GM18519 (cell line): ENCODE results near the gene MRPS25.
"Not testable (repeated sequence)": the region's sequence is repeated elsewhere in the genome, so short reads cannot be mapped to it uniquely, and the experiment has no call there.

Source experiments
- ATAC-seq: cut with Tn5 transposase; IDR thresholded peaks from one replicate; pipeline ENCODE4 v1.9.1; 2021; ENCODE audit warnings: mild to moderate bottlenecking, moderate library complexity; ENCODE audit not compliant: unreplicated experiment, low FRiP score

The MRPS25 gene

DNA sequence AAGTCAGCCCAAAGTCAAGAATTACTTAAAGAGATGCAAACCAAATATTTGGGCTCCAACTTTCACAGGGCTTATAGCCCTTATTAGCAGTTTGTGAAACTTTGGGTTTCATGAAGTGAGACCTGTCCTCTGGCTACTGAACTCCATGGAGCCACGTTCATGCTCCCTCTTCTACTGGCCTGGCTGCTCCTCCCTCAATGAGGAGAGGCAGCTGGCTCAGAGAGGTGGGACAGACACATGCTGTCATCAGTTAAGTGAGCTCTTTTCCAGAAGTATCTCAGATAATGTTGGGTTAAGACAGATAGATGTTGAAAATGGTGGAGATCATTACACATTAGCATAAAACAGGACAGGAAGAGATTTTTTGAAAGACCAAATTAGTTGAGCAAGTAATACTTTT is 19.4 kb downstream of the MRPS25 start:
- ATAC-seq, result no peak

DNA sequence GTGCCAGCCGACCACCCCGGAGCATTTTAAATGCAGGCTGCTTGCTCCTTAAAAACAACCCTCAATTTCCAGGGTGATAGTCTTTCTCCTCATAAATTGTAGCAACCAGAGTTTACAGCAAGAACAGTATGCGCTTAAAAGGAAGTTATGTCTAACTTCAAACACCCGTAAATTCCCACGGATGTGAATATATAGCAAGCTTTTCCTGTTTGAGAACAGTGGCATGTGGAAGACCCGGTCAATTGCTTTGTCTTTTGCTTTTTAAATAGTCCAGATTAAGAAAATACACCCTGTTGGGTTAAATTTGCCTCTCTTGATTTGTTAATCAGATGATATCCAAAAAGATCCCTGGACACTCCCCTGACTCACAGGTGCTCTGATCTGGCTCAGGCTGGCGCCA is 20.8 kb downstream of the MRPS25 start:
- ATAC-seq, result no peak

DNA sequence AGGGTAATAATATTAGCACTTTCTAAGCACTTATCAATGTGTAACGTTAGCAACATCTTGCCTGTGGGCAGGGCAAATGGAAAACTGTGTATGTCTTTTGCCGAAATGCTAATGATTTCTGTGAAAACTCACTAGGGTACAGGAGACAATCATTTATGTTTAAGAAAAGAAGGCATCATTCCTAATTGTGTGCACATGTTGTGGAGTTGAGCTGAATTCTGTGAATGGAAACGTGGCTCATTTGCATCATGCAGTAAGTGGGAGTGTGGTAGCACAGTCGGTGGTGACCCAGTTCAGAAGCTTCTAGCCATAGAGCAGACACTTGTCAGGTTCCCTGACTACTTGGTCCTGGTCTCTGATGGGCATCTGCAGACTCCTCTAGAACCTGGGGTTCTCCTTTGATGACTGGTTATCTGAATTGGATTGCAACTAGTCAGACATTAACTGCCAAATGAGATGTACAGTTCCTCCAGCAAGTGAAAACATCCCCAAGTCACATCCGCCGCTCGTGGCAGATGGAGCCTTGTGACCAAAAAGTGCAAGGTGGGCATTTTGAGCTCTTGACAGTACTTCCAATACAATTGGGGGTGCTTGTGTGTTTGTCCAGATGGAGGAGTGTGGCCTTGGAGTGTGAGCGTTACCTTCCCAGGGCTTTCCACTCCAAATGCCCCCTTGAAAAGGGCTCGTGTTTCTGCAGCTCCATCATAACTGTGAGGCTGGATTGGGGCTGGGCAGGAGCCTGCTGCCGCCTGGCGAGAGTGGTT is 21.5 kb downstream of the MRPS25 start:
- ATAC-seq, result no peak

DNA sequence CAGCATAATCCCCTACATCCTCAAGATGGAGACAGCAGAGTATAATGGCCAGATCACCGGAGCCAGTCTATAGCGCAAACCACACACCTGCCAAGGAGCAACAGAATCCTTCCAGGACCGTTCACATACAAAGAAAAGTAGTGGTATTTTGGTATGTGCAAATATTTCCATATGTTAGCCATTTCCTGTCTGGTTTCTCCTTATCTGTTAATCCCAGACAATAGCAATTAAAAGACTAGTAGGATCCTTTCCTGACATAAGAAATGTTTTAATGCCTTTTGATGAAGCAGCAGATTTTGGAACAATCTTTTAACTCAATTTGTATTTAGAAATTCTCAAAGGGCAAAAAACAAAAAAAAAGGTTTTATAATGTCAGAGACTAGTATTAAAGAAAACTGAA is 22.2 kb downstream of the MRPS25 start:
- no peak for ATAC-seq

DNA sequence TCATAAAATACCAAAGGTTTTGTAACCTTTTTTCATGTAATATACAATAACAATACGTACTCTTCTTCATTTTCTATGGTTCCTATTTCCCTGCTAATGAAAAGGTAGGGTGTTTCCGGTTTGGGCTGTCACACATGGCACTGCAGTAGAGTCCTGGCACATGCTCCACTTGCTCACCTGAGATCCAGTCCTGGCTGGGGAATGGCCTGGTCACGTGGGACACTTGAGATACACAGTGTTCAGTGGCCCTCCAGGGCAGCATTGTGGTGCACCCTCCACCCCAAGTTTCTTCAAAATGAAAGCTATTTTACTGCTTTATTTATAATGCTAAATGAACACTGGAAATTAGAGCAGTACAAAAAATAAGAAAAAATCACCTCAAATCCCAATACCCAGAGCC is 23.2 kb downstream of the MRPS25 start:
- no peak for ATAC-seq

DNA sequence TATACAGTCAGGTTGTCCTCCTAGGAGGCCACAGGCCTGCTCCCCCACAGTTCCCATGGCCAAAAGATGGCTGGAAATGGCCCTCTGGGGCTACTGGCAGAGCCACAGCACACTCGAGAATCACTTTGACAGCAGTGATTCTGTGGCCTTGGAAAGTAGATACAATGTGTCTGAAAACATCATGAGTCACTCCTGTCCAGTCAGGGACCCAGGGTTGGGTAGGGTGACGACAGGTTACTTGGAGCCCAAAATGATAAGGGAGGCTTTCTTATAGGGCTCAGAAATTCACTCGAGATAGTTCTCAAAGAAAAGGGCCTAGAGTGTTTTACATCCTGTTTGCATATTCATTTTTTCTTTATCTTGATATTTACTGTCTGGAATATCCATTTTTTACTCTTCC is 24.3 kb downstream of the MRPS25 start:
- ATAC-seq, result no peak

DNA sequence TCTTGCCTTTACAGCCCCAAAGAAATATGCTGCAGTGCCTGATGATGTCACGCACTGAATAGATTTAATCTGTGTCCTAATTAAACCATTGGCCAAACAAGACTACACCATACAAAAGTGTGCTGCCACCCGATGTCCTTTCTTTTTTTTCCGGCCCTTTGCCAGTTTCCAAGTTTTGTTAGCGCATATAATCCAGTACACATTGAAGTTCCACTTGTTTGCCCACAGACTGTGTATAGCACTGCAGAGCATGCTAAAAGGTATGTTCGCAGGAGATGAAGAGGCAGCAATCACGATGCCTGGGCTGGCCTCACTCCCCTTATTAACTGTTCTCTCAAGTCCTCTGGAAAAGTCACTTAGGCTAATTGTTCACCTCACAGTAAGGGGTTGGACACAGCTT is 26.8 kb downstream of the MRPS25 start:
- ATAC-seq, result no peak

DNA sequence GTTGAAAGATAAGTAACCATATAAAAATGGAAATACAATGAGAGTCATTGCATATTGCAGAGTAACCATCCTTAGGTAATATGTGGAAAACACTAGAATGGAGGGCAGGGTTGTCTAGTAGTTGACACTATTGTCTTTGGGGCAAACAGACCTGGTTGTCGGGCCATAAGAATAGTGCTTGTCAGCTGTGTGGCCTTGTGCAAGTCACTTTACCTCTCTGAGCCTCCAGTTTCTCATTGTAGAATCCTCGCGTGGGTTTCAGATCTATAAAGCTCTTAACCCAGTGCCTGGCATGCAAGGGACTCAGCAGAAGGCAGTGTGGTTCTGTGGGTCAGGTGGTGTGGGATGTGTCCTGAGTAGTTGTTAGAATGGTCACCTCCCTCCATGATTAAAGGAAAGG is 32.0 kb downstream of the MRPS25 start:
- no peak for ATAC-seq

DNA sequence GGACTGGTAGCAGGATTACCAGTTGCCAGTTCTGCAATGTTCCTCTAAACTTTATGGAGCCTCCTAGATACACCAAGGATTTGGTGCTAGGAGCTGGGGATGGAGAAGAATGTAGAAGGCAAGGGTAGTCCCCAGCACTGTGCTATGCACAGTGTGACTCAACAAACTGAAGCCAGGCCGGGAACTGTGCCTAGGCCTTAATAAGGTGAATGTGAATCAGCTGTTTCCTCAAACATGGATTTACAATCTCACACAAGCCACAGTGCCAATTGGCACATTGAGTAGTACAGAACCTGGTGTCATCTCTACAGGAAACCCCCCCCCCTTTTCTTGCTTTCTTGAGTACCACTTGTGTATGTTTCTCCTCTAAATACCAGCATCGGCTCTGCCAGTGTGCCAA is 32.5 kb downstream of the MRPS25 start:
- ATAC-seq, result no peak

DNA sequence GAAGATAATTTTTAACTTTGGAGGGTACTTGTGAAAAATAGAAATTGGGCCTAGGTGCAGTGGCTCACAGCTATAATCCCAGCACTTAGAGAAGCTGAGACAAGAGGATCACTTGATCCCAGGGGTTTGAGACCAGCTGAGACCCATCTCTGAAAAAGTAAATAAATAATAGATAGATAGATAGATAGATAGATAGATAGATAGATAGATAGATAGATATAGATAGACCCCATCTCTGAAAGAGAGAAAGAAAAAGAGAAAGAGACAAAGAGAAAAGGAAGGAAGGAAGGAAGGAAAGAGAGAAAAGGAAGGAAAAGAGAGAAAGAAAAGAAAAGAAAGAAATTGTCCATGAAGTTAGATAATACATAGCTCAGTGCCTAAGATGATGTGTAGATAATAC is 35.5 kb downstream of the MRPS25 start:
- ATAC-seq, result no peak

DNA sequence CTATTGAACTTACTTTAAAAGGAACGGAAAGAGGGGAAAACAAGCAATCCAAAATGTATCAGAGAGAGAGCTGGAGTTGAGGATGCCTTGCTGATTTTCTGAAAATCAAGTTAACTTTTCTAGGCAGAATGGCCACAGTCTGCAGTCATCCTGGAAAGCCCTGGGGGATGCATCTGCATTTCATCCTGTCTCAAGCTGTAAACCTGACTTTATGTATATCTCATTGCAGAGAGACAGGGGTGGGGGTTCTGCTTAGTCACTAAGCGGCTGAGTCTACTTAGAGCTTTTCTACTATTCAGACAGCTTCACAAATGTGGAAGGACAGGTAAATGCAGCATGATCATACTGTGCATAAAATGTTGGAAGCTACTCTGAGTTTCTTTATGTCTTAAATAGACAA is 41.4 kb downstream of the MRPS25 start:
- no peak for ATAC-seq

DNA sequence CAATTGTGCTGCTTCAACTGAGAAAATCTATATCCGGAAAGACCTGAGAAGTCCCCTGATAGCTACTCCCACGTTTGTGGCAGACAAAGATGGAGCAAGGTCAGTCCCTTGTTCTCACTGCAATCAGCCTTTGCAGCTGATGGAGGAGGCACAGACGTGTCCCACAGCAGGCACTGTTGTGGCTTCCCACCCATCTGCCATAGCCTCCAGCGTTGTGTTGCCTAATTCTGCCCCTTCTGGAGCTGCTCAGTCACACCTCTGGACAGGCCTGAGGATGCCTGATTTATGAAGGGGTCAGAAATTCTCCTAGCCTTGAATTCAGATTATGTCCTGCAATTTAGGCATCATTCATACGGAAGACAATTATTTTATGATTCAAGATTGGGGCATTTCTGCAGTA is 41.9 kb downstream of the MRPS25 start:
- no peak for ATAC-seq

DNA sequence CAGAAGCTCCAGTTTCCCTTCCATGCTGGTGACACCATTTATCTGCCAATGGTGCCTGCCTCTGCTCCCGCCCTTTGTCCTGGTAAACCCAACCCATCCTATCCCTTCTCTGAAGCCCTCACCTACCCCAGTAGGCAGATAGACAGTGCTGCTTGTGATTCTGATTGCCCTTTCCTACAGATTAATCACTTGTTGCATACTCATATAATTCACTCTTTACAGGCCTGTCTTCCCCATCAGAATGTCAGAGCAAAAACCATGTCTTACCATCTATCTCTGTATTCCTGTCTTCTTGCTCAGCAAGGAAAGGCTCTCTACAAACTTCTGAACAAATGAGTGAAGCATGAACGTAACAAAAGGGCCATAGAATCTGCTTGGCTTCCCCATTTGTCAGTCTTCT is 47.9 kb downstream of the MRPS25 start:
- ATAC-seq, result no peak

DNA sequence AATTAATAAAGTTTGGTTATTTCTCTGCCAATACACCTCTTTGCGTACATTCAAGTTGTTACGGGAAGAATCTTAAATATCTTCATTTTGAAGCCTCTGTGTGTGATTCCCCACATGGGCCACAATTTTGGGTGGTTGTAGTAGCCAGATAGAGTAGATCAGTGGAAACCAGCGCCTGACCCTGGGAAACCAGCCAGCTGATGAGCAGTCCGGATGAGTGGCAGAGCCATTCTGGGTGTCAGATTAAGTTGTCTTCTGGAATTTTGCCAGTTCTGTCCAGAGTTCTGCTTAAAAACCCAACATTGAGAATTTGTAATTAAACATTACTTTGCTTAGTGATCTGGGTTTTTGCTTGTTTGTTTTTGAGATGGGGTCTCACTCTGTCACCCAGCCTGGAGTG is 49.7 kb downstream of the MRPS25 start:
- ATAC-seq, result no peak

DNA sequence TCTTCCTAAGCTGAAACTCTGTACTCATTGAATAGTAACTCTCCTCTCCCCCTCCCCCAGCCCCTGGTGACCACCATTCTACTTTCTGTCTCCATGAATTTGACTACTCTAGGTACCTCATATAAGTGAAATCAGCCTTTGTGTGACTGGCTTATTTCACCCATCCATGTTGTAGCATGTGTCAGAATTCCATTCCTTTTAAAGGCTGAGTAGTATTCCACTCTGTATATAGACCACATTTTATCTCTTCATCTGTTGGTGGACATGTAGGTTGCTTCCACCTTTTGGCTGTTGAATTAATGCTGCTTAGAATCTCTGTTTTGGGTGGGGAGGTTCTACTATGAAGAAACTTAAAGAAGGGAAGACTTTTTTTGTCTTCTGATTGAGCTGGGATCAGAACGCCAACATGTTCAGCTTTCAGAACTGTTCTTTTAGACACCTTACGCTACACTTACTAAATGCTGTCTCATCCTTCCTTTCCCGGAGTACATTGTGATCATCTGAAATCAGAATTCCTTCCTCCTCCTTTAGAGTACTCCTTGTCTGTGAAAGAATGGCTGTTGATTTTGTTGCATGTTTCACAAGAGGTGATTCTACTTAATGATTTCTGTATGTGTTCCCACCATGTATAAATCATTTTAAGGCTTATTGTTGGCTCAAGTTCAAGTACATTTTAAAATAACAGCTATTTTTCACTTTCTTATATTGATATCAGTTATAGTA is 50.3 kb downstream of the MRPS25 start:
- no peak for ATAC-seq

DNA sequence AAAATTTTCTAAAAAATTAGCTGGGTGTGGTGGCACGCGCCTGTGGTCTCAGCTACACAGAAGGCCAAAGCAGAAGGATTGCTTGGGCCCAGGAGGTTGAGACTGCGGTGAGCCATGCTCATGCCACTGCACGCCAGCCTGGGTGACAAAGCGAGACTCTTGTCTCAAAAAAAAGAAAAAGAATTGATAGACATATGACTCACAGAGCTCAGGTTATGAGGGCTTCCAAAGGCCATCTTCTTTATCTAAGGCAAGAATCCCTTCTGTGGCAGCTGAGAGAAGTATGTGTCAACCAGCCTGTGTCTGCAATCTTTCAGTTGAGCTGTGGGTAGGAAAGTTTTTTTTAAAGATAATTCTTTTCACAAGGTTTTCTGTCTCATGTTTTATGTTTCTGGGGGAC is 53.9 kb downstream of the MRPS25 start:
- ATAC-seq, result no peak

DNA sequence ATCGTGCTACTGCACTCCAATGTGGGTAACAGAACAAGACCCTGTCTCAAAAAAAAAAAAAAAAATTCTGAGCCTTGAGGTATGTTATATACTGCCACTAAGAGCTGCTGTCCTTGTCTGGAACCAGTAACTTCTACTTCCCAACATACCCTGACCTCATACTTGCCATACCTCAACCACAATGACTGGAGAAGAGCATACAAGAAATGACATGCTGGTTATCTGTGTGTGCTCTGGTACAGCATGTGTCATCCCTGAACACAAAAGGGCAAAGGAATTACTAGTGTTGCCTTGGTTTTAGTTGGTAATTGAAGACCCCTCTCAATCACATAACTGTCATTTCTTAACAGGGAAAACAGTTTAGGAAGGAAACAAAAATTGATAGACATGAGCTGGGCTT is 54.5 kb downstream of the MRPS25 start:
- ATAC-seq, result no peak

DNA sequence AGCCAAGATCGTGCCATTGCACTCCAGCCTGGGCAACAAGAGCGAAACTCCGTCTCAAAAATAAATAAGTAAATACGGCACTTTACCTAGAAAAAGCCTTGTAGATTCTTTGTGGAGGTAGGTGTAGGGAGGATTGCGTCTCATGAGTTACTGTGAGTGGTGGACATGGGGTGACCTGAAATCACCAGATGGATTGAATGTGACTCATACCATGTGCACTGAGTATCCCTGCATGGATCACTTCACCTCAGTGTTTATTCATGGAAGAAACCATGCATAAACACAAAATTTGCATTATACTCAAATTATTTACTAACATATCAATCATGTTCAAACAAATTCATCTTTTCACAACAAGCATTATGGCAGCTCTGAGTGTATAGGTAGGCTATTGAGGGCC is 55.9 kb downstream of the MRPS25 start:
- no peak for ATAC-seq

DNA sequence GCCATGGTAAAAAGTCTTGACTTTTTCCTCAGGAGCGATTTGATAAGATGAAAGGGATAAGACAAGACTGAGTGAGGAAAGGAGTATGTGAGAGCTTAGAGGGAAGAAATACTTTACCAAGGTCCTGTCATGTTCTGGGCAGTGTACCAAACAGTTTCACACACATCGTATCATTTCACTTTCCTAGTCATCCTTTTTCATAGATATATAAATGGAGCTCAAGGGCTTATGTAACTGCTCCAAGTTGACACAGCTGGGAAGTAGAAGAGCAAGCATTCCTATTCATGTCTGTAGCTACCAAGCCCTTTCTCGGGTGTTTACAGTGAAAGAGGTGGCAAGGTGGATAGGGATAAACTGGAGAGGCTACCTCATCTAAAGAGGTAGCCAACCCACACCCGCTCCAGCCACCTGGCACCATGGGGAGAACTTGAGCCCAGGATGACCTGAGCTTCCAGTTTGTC is 57.4 kb downstream of the MRPS25 start:
- no peak for ATAC-seq

DNA sequence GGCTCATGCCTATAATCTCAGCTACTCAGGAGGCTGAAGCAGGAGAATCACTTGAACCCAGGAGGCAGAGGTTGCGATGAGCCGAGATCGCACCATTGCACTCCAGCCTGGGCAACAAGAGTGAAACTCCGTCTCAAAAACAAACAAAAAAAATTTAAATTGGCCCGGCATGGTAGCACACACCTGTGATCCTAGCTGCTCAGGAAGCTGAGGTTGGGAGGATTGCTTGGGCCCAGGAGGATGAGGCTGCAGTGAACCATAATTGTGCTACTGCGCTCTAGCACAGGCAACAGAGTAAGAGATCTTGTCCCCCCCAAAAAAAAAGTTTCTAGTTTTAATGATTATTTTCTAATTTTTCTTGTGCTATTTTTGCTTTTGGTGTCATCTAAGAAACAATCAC is 65.9 kb downstream of the MRPS25 start:
- not testable (repeated sequence) for ATAC-seq
